HG02678 (cell line): ENCODE measurements around the gene ELL2.

Source experiments
- ATAC-seq: cut with Tn5 transposase; IDR thresholded peaks from one replicate; pipeline ENCODE4 v1.9.1; 2021; ENCODE audit warnings: mild to moderate bottlenecking, moderate library complexity; ENCODE audit not compliant: unreplicated experiment

Gene ELL2

GRCh38 chr5:95961617-95962474 lies at the start of gene ELL2:
ELL2 (minus strand) TSS chr5:95961851; CDS start chr5:95961721, 130 bp downstream.
- ATAC-seq: peak; percentile 87

DNA sequence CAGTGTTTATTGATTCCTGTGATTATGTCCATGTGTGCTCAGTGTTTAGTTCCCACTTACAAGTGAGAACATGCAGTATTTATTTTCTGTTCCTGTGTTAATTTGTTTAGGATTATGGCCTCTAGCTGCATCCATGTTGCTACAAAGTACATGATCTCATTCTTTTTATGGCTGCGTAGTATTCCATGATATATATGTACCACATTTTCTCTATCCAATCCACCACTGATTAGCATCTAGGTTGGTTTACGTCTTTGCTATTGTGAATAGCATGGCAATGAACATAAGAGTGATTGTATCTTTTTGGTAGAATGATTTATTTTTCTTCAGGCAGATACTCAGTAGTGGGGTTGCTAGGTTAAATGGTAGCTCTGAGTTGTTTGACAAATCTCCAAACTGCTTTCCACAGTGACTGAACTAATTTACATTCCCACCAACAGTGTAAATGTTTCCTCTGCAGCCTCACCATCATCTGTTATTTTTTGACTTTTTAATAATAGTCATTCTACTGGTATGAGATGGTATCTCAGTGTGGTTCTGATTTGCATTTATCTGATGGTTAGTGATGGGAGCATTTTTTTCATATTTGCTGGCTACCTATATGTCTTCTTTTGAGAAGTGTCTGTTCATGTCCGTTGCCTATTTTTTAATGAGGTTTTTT lies 47.5 kb upstream of the ELL2 start:
- ATAC-seq: no peak

- ATAC-seq: no peak
These were observed 46.8 kb upstream of the ELL2 start for GRCh38 chr5:96008487-96008886.

- no peak for ATAC-seq
These were observed 45.4 kb upstream of the ELL2 start for GRCh38 chr5:96007051-96007450.

GRCh38 chr5:96006291-96006690 lies 44.6 kb upstream of the ELL2 start:
- no peak for ATAC-seq

DNA sequence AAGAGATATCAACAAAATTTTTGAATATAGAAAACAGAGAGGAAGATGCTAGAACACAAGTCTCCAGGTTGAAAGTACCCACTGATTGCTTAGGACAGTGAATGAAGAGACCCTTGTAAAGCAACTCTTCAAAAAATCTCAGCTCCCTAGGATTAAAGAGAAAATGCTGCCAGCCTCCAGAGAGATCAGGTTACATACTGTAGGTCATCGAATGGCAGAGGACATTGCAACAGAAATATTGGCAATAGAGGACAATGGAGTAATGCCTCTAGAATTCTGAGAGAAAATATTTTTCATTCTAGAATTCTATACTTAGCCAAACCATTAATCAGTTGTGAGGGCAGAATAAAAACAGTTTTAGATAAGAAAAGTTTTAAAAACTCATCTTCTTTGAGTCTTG lies 43.1 kb upstream of the ELL2 start:
- ATAC-seq: no peak

DNA sequence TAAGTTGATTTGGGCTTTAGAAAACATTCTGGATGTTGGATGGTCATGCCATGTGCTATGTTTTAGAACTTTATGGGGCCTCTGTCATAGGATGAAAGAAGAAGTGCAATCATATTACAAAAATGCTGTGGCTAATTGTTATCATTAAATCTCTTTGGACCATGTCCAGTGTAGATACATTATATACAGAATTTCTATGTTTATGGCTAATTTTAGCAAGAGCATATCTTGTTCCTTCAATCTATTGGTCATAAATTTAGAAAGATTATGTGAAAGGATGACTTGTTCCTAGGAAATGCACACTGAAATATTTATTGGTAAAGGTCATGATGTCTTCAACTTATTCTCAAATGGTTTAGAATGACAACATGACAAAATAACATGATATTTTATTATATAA lies 42.4 kb upstream of the ELL2 start:
- ATAC-seq: no peak

GRCh38 chr5:96001262-96001661 lies 39.6 kb upstream of the ELL2 start:
- ATAC-seq: no peak

DNA sequence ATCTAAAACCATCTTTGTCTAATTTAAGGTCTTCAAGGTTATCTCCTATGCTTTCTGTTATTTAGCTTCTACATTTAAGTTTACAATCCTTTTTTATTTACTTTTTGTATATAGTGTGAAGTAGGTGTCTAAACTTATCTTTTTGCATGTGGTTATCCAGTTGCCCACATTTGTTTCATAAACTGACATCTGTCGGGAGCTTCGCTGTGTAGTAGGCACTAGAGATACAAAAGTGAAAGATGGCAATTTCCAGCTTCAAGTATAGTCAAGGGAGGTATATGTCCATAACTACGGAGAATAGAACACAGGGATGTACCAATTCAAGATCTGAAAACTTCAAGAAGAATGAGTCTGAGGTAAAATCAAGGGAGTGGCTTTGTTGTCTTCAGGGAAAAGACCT lies 38.7 kb upstream of the ELL2 start:
- ATAC-seq: no peak

GRCh38 chr5:95996904-95997723 lies 35.5 kb upstream of the ELL2 start:
- no peak for ATAC-seq

DNA sequence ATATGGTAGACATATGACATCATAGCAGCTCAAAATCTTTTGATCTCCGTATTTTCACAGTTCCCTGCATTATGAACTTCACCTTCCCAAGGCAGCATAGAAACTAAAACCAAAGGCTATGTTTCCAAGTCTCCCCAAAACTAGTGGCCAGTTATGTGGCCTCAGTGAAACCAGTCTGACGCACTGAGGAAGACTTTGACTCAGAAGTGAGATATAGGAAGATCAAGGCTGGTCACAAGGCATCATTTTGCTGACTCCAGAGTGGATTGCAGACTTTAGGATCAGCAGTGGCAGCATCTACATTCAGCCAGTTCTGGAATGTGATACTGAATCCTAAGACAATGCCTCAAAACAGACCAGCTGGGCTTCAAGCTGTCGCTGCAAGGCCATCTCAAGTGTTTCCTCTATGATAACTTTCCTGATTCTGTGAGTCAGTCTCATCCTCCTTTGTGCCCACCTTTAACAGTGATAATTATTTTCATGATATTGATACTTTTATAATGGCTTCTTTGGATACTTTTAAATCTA lies 34.4 kb upstream of the ELL2 start:
- no peak for ATAC-seq

DNA sequence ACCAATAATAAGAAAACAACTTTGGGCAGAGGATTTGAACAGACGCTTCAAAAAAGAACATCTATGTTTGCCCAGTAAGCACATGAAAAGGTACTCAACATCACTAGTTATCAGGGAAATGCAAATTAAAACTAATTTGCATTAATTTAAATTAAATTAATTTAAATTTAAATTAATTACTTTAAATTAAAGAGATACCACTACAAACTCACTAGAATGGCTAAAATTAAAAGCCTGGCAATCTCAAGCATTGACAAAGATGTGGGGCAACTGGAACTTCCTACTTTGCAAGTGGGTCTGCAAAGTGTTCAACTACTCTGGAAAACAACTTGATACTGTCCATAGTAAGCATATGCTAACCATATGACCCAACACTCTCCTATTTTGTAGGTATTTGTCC lies 32.1 kb upstream of the ELL2 start:
- ATAC-seq: no peak

GRCh38 chr5:95993266-95993665 lies 31.6 kb upstream of the ELL2 start:
- ATAC-seq: no peak

- ATAC-seq: no peak
These were observed 27.8 kb upstream of the ELL2 start for GRCh38 chr5:95989283-95990048.

GRCh38 chr5:95988877-95989276 lies 27.2 kb upstream of the ELL2 start:
- ATAC-seq: no peak

DNA sequence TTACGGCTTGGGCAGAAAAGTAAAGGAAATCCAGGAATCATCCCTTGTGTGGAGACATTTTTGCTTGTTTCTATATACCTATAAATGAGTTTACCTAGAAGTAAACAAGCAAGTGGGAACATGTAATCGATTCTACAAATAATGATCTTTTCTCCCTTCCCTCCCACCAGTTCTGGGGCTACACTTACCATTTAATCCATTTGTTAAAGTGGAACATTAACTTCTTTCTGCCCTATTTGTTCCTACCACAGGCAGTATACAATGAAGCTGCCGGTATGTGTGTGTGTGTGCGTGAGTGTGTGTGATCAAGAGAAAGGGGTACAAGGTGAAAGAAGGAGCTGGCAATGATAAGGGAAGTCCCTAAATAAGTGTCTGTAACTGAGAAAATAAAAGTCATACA lies 26.4 kb upstream of the ELL2 start:
- no peak for ATAC-seq

DNA sequence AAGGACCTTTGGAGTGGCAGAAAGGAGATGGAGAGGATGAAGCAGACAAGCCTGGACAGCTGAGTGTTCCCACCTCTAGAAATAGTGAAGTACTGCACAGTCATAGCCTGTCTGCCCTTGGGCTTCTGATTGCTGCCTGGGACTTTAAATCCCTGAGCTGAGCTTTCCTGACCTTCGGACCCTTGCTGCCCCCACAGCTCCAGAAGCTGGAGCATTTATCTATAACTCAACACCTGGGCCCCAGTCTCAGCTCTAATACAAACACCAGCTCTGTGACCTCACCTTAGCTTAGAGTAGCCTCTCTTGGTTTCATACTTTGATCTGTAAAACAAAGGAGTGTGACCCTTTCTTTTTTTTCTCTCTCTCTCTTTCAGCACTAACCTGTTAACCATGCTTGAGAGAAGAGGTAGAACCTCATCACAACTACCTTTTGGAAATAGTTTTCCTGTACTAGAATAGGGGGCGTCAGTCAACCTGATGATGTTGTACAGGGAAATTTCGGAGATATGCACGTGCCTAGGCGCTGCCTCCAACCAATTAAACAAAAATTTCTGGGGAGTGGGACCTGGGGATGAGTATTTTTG lies 25.4 kb upstream of the ELL2 start:
- ATAC-seq: no peak

DNA sequence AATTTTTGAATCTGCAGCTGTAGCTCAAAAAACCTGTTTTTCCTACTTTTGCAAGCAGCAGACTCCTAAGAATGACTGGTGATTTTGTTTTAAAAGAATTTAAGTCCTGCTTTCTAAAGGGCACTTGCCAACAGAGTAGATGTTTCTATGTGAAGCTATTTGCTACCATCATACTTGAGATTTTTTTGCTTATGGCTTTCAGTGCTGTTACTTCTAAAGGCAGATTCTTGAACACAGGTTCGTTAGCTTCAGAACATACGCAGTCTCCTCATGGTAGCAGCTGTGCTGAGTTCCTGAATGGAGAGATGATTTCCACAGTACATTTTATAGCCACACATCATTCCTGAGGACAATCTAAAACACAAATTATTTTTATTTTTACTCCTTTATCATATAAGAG lies 24.4 kb upstream of the ELL2 start:
- no peak for ATAC-seq

DNA sequence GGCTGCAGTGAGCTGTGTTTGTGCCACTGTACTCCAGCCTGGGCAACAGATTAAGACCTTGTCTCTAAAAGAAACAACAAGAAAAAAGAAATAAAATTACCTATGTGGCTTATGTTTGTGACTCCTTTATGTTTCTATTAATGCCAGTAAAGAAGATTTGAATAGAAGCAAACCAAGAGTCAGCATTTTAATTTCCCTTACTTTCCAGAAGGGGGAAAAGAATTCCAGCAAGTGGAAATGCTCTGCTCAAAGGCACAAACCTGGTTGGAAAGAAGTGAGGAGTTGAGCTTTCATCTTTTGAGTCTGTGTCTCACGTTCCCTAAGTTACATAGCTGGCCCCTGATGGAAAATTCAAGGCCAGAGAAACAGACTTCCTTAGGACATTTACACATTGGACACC lies 23.6 kb upstream of the ELL2 start:
- no peak for ATAC-seq

DNA sequence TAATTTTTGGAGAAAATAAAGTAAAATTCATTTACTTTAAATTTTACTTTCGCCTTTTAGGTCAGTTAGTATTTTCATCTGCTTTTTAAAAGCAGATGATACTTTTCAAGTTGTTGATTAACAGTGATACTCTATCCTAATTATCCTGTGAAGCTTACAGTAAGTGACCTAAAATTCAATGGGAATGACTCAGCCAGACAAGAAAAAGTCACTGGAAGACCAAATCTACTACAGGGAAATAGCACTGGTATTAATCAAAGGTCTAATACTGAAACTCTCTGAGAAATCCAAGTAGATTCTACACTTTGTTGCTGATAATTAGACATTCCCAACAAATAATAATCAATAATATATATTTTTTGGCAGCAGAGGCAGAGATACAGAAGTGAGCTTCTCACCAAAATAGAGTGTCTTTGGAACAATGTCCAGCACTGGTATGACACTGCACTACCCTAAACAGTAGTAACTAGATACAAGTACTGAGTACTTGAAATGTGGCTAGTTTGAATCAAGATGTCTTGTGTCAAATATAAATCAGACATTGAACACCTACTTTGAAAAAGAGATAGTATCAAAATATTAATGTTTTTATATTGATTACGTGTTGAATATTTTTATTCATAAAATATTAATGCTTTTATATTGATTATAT lies 22.8 kb upstream of the ELL2 start:
- no peak for ATAC-seq
